ENCODE results near the gene ERCC8.

The ERCC8 gene

DNA sequence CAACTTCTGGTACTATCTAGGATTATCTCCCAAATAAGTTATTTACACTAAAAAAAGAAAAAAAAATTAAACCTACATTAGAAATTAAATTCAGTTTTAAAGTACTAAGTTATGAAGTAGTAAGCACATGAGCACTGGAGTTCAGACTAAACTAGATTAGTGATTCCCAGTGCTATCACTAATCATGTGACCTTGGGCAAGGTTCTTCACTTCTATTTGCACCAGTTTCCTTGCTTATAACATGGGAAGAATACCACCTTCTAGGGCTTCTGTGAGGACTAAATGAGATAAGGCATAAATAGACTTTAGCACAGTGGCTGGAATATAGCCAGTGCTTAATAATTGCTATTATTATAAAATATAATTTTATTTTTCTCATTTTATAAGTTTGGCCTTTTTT lies 111.3 kb downstream of the ERCC8 start:
- no peak for DNase-seq

DNA sequence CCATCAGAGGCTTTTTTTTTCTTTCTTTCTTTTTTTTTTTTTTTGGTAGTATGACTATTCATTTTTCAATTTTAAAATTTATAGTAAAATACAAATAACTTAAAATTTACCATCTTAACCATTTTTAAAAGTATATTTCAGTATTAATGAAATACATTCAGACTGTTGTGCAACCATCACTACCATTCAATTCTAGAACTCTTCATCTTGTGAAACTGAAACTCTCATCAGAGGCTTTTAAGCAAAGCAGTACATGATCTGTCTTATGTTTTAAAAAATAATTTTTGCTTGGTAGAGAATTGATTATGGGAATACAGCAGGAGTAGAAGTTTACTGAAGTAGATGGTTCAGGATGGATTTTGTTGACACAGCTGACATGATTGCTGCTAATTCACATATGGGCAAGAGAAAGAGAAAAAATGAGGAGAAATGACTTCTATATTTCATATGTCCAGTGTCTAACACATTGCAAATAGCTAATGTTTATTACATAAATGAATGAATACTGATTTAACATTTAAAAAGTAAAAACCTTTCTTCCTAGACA lies 114.2 kb downstream of the ERCC8 start:
- DNase-seq: peak in 1 of 3 experiments; percentile 5

DNA sequence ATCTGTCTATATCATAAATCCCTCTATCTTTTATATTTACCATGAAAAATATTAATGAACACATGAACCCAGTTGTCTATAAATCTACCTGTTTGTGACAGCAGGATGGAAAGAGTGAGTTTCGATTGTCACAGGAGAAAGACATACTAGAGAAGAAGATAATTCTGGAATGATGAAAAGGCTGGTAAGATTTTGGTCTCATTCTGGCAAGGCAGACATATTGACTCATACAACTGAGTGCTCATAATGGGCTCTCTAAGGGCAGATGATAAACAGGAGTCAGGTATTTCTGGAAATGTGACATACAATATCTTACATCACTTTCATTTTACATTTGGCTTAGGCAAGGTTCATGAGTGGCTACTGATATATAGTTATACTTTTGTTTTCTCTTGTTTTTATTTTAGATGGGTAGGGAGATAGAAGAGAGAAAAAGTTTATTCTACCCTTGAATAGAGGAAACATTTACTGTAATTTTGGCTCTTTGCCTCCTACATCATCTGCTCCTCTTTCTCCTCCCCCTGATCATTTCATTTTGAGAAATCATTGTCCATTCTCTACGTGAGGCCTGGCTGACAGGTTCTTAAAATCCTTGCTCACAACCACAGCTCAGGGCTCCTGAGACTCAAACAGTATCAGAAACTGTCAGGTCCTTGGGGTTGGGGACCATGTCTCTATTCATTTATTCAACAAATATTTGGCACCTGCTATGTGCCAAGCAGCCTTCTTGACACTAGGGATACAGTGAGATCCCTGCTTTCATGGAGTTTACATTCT lies 115.2 kb downstream of the ERCC8 start:
- peak in 1 of 3 experiments; percentile 10 for DNase-seq

DNA sequence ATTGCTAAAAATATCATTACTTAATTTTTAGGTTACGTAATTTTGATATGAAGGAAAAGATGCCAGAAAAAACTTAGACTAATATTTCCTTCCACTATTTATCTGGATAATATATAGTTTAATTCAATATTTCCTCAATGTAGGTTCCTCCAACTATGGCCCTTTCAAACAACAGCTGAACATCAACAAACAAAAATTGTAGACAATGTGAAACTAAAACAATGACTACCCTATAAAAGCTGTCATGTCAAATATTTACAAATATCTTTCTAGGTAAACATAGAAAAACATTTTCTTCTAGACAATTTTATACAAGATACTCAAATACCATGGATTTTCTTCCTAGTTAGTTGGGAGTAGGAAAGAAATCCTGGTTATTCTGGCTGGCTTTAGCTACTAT lies 117.7 kb downstream of the ERCC8 start:
- no peak for DNase-seq

DNA sequence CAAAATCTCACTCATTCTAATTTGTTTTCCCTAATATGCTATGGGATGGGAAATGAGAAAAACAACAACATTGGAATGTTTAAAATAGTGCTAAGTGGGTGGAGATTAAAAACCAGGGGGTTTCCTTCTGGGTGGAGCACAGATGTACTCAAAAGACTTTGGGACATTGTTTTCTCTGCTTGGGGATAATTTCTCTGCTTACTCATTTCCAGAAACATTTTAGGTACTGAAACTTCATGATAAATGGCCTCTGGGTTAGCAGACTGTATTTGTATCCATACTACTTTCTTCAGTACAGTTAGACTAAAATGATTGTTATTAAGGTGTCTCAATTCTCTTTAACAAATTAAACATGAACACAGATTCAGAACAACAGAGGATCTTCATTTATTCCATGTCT lies 118.2 kb downstream of the ERCC8 start:
- DNase-seq: no peak

All from NCI-H1417 (cell line).